Testis (tissue), 2 donors: ENCODE data around the gene TAMALIN.

ENCODE experiments used
- POLR2A ChIP-seq: fragments of 450-650 bp; IDR thresholded peaks from one replicate; pipeline ENCODE4 v1.6.1; 2017; ENCODE audit warnings: antibody characterized with exemption, mild to moderate bottlenecking, moderate library complexity
- TF ChIP-seq, protein P1 (sequence below), 3 experiments: fragments of 450-650 bp in 2 of 3; fragments of 200-600 bp in 1 of 3; sonication (generic) in 1 of 3; IDR thresholded peaks; one replicate each; pipeline ENCODE4 v1.5.1; 2016 to 2019; ENCODE audit warnings: antibody characterized with exemption in 3 of 3, mild to moderate bottlenecking in 2 of 3, moderate library complexity in 1 of 3

DNA sequence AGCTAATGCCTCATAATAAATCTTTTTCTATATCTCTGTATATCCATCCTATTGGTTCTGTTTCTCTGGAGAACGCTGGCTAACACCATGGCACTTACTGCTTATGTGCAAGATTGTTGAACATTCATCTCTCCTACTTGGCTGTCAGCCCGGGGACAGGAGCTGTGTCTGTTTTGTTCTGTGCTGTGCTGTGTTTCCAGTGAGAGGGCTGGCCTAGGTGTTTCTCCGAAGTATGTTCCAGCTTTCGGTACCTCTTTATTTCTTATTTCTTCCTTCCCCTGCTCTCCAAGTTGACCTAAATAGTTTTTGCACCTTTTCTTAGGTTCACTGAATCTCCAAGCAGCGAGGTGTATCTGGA lies 25.7 kb downstream of the TAMALIN start:
- TF ChIP-seq, protein P1, sequence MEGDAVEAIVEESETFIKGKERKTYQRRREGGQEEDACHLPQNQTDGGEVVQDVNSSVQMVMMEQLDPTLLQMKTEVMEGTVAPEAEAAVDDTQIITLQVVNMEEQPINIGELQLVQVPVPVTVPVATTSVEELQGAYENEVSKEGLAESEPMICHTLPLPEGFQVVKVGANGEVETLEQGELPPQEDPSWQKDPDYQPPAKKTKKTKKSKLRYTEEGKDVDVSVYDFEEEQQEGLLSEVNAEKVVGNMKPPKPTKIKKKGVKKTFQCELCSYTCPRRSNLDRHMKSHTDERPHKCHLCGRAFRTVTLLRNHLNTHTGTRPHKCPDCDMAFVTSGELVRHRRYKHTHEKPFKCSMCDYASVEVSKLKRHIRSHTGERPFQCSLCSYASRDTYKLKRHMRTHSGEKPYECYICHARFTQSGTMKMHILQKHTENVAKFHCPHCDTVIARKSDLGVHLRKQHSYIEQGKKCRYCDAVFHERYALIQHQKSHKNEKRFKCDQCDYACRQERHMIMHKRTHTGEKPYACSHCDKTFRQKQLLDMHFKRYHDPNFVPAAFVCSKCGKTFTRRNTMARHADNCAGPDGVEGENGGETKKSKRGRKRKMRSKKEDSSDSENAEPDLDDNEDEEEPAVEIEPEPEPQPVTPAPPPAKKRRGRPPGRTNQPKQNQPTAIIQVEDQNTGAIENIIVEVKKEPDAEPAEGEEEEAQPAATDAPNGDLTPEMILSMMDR (IDR thresholded peaks at IDR 0.05), result no peak
- no peak for TF ChIP-seq POLR2A
